Transverse colon (tissue), 4 donors: ENCODE measurements around the gene LHX3.

Experiments
- POLR2A ChIP-seq: fragments of 450-650 bp; IDR thresholded peaks from one replicate; pipeline ENCODE4 v1.6.1; 2016; ENCODE audit warnings: antibody characterized with exemption, mild to moderate bottlenecking, moderate library complexity
- POLR2AphosphoS5 ChIP-seq, 3 donors: sonication (generic); formaldehyde crosslinking; IDR thresholded peaks; one replicate each; pipeline ENCODE4 v1.6.1; 2016; ENCODE audit warnings: antibody characterized with exemption in 3 of 3
- TF ChIP-seq, protein P1 (sequence below), 5 experiments: fragments of 200-600 bp in 3 of 5; fragments of 450-650 bp in 2 of 5; sonication (generic) in 3 of 5; IDR thresholded peaks; 1 replicate in 2 of 5; 2 replicates in 3 of 5; pipeline ENCODE4 v1.5.1; 2016 to 2017; ENCODE audit warnings: antibody characterized with exemption in 5 of 5, inconsistent platforms in 3 of 5, mild to moderate bottlenecking in 2 of 5, moderate library complexity in 1 of 5

DNA sequence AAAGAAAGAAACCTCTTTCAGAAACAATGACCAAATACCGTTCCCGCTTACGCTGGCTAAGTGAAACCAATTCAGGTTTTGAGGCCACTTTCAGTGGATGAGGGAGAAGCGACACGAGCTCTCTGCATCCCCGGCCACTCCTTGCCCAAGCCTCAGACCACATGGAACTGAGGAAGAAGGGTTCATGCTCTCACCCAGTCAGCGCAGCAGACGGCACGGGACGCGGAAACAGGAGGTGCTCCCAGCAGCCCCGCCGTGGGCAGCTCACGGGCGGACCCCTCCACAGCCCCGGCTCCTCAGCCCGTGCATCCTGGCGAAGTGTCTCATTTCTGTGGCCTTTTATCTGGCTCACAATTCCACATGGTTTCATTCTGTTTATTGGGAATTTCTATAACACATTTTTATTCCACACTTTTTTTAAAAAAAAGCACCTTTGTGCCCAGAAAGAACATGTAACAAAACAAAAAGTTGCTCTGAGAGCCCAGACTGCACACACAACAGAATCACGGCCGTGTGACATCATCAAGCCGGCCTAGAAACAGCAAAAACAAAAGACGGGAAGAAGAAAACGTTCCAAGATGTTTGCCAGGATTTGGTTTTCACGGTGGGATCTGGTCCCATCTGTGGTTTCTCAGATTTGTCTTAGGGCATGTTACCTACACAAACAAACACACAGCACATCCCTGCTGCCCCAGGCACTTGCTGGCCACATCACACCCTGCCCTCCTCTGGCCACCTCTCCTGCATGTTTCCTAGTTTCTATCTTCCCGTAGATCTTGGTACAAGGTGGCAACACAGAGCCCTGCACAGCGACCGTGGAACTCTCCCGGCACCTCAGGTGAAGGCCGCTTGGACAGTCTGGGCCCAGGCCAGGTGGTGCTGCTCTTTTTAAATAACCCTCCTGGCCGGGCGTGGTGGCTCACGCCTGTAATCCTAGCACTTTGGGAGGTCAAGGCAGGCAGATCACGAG is 24.5 kb upstream of the LHX3 start:
- TF ChIP-seq, protein P1, sequence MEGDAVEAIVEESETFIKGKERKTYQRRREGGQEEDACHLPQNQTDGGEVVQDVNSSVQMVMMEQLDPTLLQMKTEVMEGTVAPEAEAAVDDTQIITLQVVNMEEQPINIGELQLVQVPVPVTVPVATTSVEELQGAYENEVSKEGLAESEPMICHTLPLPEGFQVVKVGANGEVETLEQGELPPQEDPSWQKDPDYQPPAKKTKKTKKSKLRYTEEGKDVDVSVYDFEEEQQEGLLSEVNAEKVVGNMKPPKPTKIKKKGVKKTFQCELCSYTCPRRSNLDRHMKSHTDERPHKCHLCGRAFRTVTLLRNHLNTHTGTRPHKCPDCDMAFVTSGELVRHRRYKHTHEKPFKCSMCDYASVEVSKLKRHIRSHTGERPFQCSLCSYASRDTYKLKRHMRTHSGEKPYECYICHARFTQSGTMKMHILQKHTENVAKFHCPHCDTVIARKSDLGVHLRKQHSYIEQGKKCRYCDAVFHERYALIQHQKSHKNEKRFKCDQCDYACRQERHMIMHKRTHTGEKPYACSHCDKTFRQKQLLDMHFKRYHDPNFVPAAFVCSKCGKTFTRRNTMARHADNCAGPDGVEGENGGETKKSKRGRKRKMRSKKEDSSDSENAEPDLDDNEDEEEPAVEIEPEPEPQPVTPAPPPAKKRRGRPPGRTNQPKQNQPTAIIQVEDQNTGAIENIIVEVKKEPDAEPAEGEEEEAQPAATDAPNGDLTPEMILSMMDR (IDR thresholded peaks at IDR 0.05) = no peak
- TF ChIP-seq POLR2AphosphoS5 (IDR thresholded peaks at IDR 0.05) (no peak), POLR2A (no peak)
